WTC11 (cell line): ENCODE data around the gene KIAA1671. TPM values are rescaled to one million over a fixed set of nuclear protein-coding genes. Genes with fewer than 3 reads are reported as not detected.

Experiments
- ATAC-seq: fragments of 200-7000 bp; cut with Tn5 transposase; 2 replicates; pipeline ENCODE4 v1.10.0; 2021; ENCODE audit warnings: mild to moderate bottlenecking, moderate library complexity
- CTCF ChIA-PET: fragments of 300-600 bp; sonication (Branson Sonifier 250); formaldehyde crosslinking; loops from one replicate; lab custom pipeline; 2021; ENCODE audit warnings: antibody characterized with exemption; lab: Charles Lee
- POLR2A ChIA-PET: fragments of 350-600 bp; sonication (Branson Sonifier 250); formaldehyde crosslinking; loops from one replicate; lab custom pipeline; 2021; ENCODE audit warnings: antibody characterized with exemption; lab: Charles Lee
- DNase-seq: peaks from one replicate; pipeline ENCODE4 v3.0.0; 2021; ENCODE audit warnings: low spot score
- H3K27ac Mint-ChIP-seq: 2 replicates; pipeline ENCODE4 v1.8.0; 2021; ENCODE audit warnings: mixed read lengths
- H3K27me3 Mint-ChIP-seq: 2 replicates; pipeline ENCODE4 v1.8.0; 2021; ENCODE audit warnings: low read depth, mild to moderate bottlenecking, moderate library complexity, mixed read lengths
- H3K36me3 Mint-ChIP-seq: 2 replicates; pipeline ENCODE4 v1.8.0; 2021; ENCODE audit warnings: mixed read lengths
- H3K4me1 Mint-ChIP-seq: 2 replicates; pipeline ENCODE4 v1.8.0; 2022; ENCODE audit warnings: mixed read lengths
- H3K4me3 Mint-ChIP-seq: 2 replicates; pipeline ENCODE4 v1.8.0; 2021; ENCODE audit warnings: mild to moderate bottlenecking, moderate library complexity, mixed read lengths
- H3K9me3 Mint-ChIP-seq: 2 replicates; pipeline ENCODE4 v1.8.0; 2021; ENCODE audit warnings: mixed read lengths
- ATF1 ChIP-seq: sonication (generic); formaldehyde crosslinking; IDR thresholded peaks from 2 replicates; pipeline ENCODE4 v1.8.1; 2023; ENCODE audit warnings: mild to moderate bottlenecking, moderate library complexity, missing genetic modification reagents
- ATF3 ChIP-seq: sonication (generic); formaldehyde crosslinking; conservative IDR thresholded peaks from 2 replicates; pipeline ENCODE4 v1.8.1; 2022; ENCODE audit warnings: mild to moderate bottlenecking, missing genetic modification reagents
- ELF4 ChIP-seq: sonication (generic); formaldehyde crosslinking; IDR thresholded peaks from 2 replicates; pipeline ENCODE4 v1.8.1; 2022; ENCODE audit warnings: low read depth, mild to moderate bottlenecking, moderate library complexity, missing genetic modification reagents
- FOXK1 ChIP-seq: sonication (generic); formaldehyde crosslinking; IDR thresholded peaks from 2 replicates; pipeline ENCODE4 v1.8.0; 2022; ENCODE audit warnings: mild to moderate bottlenecking, moderate library complexity, missing genetic modification reagents
- GABPB1 ChIP-seq: sonication (generic); formaldehyde crosslinking; IDR thresholded peaks from 2 replicates; pipeline ENCODE4 v1.8.1; 2023; ENCODE audit warnings: mild to moderate bottlenecking, missing genetic modification reagents
- GRHL2 ChIP-seq: fragments of 250-450 bp; sonication (Bioruptor Pico); IDR thresholded peaks from 2 replicates; pipeline ENCODE4 v1.8.0; 2022; ENCODE audit warnings: mild to moderate bottlenecking, moderate library complexity; ENCODE audit not compliant: insufficient replicate concordance, severe bottlenecking
- HMGA2 ChIP-seq: fragments of 250-450 bp; sonication (Bioruptor Pico); IDR thresholded peaks from 2 replicates; pipeline ENCODE4 v1.4.0; 2021; ENCODE audit warnings: mild to moderate bottlenecking, moderate library complexity
- JUN ChIP-seq: sonication (generic); formaldehyde crosslinking; IDR thresholded peaks from 2 replicates; pipeline ENCODE4 v1.8.0; 2023; ENCODE audit warnings: mild to moderate bottlenecking, missing genetic modification reagents
- NR3C1 ChIP-seq: sonication (generic); formaldehyde crosslinking; conservative IDR thresholded peaks from 2 replicates; pipeline ENCODE4 v1.8.1; 2023; ENCODE audit warnings: low read depth, mild to moderate bottlenecking, missing genetic modification reagents
- RELA ChIP-seq: sonication (generic); formaldehyde crosslinking; IDR thresholded peaks from 2 replicates; pipeline ENCODE4 v1.8.1; 2022; ENCODE audit warnings: missing genetic modification reagents, mild to moderate bottlenecking, borderline replicate concordance
- SMAD3 ChIP-seq: sonication (generic); formaldehyde crosslinking; IDR thresholded peaks from 2 replicates; pipeline ENCODE4 v1.8.0; 2022; ENCODE audit warnings: missing genetic modification reagents, mild to moderate bottlenecking, borderline replicate concordance
- TCF7 ChIP-seq: sonication (generic); formaldehyde crosslinking; IDR thresholded peaks from 2 replicates; pipeline ENCODE4 v1.8.0; 2022; ENCODE audit warnings: mild to moderate bottlenecking, low read depth, missing genetic modification reagents, moderate library complexity
- ZNF232 ChIP-seq: sonication (generic); formaldehyde crosslinking; IDR thresholded peaks from 2 replicates; pipeline ENCODE4 v1.8.0; 2022; ENCODE audit warnings: mild to moderate bottlenecking, missing genetic modification reagents
- ZNF263 ChIP-seq: sonication (generic); formaldehyde crosslinking; IDR thresholded peaks from 2 replicates; pipeline ENCODE4 v1.8.1; 2022; ENCODE audit warnings: low read depth, mild to moderate bottlenecking, moderate library complexity, missing genetic modification reagents
- ZNF317 ChIP-seq: sonication (generic); formaldehyde crosslinking; IDR thresholded peaks from 2 replicates; pipeline ENCODE4 v1.8.1; 2023; ENCODE audit warnings: low read depth, mild to moderate bottlenecking, moderate library complexity, missing genetic modification reagents, borderline replicate concordance
- total RNA-seq: library from RNA; stranded (reverse); gene quantifications from 3 replicates; pipeline ENCODE4 v1.2.3, GENCODE V29; 2021
- TF ChIP-seq, protein P1 (sequence below): fragments of 250-450 bp; sonication (Bioruptor Pico); IDR thresholded peaks from 2 replicates; pipeline ENCODE4 v1.8.0; 2021; ENCODE audit warnings: mild to moderate bottlenecking
- TF ChIP-seq, protein P2 (sequence below): sonication (generic); formaldehyde crosslinking; IDR thresholded peaks from 2 replicates; pipeline ENCODE4 v1.8.0; 2022; ENCODE audit warnings: missing genetic modification reagents
- TF ChIP-seq, protein P3 (sequence below): sonication (generic); formaldehyde crosslinking; IDR thresholded peaks from 2 replicates; pipeline ENCODE4 v1.8.0; 2022; ENCODE audit warnings: mild to moderate bottlenecking, missing genetic modification reagents
- TF ChIP-seq, protein P4 (sequence below): sonication (generic); formaldehyde crosslinking; IDR thresholded peaks from 2 replicates; pipeline ENCODE4 v1.8.0; 2023; ENCODE audit warnings: mild to moderate bottlenecking, missing genetic modification reagents
- TF ChIP-seq, protein P5 (sequence below): sonication (generic); formaldehyde crosslinking; IDR thresholded peaks from 2 replicates; pipeline ENCODE4 v1.8.0; 2022; ENCODE audit warnings: mild to moderate bottlenecking, missing genetic modification reagents
- TF ChIP-seq, protein P6 (sequence below): sonication (generic); formaldehyde crosslinking; IDR thresholded peaks from 2 replicates; pipeline ENCODE4 v1.8.1; 2023; ENCODE audit warnings: mild to moderate bottlenecking, missing genetic modification reagents, moderate library complexity
- TF ChIP-seq, protein P7 (sequence below): sonication (generic); formaldehyde crosslinking; IDR thresholded peaks from 2 replicates; pipeline ENCODE4 v1.8.0; 2022; ENCODE audit warnings: mild to moderate bottlenecking, missing genetic modification reagents

The KIAA1671 gene
- total RNA-seq, 1 experiment from 2014 or later = 26.0 TPM

GRCh38 chr22:25072406-25072805 is 119.9 kb downstream of the KIAA1671 start (continued):
- TF ChIP-seq, protein P1, sequence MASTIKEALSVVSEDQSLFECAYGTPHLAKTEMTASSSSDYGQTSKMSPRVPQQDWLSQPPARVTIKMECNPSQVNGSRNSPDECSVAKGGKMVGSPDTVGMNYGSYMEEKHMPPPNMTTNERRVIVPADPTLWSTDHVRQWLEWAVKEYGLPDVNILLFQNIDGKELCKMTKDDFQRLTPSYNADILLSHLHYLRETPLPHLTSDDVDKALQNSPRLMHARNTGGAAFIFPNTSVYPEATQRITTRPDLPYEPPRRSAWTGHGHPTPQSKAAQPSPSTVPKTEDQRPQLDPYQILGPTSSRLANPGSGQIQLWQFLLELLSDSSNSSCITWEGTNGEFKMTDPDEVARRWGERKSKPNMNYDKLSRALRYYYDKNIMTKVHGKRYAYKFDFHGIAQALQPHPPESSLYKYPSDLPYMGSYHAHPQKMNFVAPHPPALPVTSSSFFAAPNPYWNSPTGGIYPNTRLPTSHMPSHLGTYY = no peak
- TF ChIP-seq, protein P2, sequence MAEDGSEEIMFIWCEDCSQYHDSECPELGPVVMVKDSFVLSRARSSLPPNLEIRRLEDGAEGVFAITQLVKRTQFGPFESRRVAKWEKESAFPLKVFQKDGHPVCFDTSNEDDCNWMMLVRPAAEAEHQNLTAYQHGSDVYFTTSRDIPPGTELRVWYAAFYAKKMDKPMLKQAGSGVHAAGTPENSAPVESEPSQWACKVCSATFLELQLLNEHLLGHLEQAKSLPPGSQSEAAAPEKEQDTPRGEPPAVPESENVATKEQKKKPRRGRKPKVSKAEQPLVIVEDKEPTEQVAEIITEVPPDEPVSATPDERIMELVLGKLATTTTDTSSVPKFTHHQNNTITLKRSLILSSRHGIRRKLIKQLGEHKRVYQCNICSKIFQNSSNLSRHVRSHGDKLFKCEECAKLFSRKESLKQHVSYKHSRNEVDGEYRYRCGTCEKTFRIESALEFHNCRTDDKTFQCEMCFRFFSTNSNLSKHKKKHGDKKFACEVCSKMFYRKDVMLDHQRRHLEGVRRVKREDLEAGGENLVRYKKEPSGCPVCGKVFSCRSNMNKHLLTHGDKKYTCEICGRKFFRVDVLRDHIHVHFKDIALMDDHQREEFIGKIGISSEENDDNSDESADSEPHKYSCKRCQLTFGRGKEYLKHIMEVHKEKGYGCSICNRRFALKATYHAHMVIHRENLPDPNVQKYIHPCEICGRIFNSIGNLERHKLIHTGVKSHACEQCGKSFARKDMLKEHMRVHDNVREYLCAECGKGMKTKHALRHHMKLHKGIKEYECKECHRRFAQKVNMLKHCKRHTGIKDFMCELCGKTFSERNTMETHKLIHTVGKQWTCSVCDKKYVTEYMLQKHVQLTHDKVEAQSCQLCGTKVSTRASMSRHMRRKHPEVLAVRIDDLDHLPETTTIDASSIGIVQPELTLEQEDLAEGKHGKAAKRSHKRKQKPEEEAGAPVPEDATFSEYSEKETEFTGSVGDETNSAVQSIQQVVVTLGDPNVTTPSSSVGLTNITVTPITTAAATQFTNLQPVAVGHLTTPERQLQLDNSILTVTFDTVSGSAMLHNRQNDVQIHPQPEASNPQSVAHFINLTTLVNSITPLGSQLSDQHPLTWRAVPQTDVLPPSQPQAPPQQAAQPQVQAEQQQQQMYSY (CRISPR knock-in tag) = no peak
- TF ChIP-seq RELA (no peak), GABPB1 (no peak)
- TF ChIP-seq, protein P3, sequence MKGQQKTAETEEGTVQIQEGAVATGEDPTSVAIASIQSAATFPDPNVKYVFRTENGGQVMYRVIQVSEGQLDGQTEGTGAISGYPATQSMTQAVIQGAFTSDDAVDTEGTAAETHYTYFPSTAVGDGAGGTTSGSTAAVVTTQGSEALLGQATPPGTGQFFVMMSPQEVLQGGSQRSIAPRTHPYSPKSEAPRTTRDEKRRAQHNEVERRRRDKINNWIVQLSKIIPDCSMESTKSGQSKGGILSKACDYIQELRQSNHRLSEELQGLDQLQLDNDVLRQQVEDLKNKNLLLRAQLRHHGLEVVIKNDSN (CRISPR knock-in tag) = no peak

GRCh38 chr22:25076336-25076735 is 123.8 kb downstream of the KIAA1671 start:
- Mint-ChIP-seq H3K27me3 (no peaks in the 10 kb centered on the region; the same call in 1 of the 2 replicates), H3K4me3 (no peak overlapping the region), H3K4me1 (no peaks in the 10 kb centered on the region), H3K27ac (no peak overlapping the region), H3K36me3 (no peaks in the 10 kb centered on the region), H3K9me3 (no peaks in the 10 kb centered on the region)
- DNase-seq (no peak), ATAC-seq (no peak)
- ChIA-PET CTCF (interaction anchor here (1.2 kb wide), 1 partner anchor 35 kb away, joined by 3 read pairs; no protein-coding TSS in a partner anchor), POLR2A (no interaction called here)
- no peak for TF ChIP-seq ZNF317 (CRISPR knock-in tag)
- TF ChIP-seq ZNF232 (CRISPR knock-in tag) = no peak
- TF ChIP-seq, protein P4, sequence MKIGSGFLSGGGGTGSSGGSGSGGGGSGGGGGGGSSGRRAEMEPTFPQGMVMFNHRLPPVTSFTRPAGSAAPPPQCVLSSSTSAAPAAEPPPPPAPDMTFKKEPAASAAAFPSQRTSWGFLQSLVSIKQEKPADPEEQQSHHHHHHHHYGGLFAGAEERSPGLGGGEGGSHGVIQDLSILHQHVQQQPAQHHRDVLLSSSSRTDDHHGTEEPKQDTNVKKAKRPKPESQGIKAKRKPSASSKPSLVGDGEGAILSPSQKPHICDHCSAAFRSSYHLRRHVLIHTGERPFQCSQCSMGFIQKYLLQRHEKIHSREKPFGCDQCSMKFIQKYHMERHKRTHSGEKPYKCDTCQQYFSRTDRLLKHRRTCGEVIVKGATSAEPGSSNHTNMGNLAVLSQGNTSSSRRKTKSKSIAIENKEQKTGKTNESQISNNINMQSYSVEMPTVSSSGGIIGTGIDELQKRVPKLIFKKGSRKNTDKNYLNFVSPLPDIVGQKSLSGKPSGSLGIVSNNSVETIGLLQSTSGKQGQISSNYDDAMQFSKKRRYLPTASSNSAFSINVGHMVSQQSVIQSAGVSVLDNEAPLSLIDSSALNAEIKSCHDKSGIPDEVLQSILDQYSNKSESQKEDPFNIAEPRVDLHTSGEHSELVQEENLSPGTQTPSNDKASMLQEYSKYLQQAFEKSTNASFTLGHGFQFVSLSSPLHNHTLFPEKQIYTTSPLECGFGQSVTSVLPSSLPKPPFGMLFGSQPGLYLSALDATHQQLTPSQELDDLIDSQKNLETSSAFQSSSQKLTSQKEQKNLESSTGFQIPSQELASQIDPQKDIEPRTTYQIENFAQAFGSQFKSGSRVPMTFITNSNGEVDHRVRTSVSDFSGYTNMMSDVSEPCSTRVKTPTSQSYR = no peak
- TF ChIP-seq, protein P5, sequence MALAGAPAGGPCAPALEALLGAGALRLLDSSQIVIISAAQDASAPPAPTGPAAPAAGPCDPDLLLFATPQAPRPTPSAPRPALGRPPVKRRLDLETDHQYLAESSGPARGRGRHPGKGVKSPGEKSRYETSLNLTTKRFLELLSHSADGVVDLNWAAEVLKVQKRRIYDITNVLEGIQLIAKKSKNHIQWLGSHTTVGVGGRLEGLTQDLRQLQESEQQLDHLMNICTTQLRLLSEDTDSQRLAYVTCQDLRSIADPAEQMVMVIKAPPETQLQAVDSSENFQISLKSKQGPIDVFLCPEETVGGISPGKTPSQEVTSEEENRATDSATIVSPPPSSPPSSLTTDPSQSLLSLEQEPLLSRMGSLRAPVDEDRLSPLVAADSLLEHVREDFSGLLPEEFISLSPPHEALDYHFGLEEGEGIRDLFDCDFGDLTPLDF (CRISPR knock-in tag) = no peak
- TF ChIP-seq HMGA2 = no peak
- no peak for TF ChIP-seq JUN (CRISPR knock-in tag)
- TF ChIP-seq ELF4 (CRISPR knock-in tag) = no peak
- TF ChIP-seq RELA = no peak
- TF ChIP-seq SMAD3 (CRISPR knock-in tag) = no peak
- TF ChIP-seq FOXK1 = no peak
- TF ChIP-seq GRHL2 (CRISPR knock-in tag) = no peak
- TF ChIP-seq NR3C1 (CRISPR knock-in tag) = no peak
- TF ChIP-seq ZNF263 = no peak
- no peak for TF ChIP-seq GABPB1
- TF ChIP-seq ATF1 (CRISPR knock-in tag) = no peak
- no peak for TF ChIP-seq TCF7 (CRISPR knock-in tag)
- TF ChIP-seq, protein P6, sequence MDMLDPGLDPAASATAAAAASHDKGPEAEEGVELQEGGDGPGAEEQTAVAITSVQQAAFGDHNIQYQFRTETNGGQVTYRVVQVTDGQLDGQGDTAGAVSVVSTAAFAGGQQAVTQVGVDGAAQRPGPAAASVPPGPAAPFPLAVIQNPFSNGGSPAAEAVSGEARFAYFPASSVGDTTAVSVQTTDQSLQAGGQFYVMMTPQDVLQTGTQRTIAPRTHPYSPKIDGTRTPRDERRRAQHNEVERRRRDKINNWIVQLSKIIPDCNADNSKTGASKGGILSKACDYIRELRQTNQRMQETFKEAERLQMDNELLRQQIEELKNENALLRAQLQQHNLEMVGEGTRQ = no peak
- TF ChIP-seq, protein P7, sequence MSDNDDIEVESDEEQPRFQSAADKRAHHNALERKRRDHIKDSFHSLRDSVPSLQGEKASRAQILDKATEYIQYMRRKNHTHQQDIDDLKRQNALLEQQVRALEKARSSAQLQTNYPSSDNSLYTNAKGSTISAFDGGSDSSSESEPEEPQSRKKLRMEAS = no peak
- no peak for TF ChIP-seq ATF3 (CRISPR knock-in tag)
